HAP-1 (cell line): ENCODE data around the gene PALLD.

Experiments used
- DNase-seq, 2 experiments: peaks; one replicate each; pipeline ENCODE4 v3.0.0-alpha.2; 2016 to 2020; ENCODE audit warnings: low spot score in 2 of 2
- H3K27me3 ChIP-seq: fragments of 250-450 bp; sonication (Bioruptor Pico); 2 replicates; pipeline ENCODE4 v1.5.1; 2020; ENCODE audit warnings: low read depth, mild to moderate bottlenecking, moderate library complexity
- H3K36me3 ChIP-seq: fragments of 250-450 bp; sonication (Bioruptor Pico); replicated peaks from 2 replicates; pipeline ENCODE4 v1.5.1; 2020; ENCODE audit warnings: mild to moderate bottlenecking
- H3K4me1 ChIP-seq: fragments of 250-450 bp; sonication (Bioruptor Pico); 2 replicates; pipeline ENCODE4 v1.5.1; 2020; ENCODE audit warnings: mild to moderate bottlenecking
- H3K4me3 ChIP-seq: fragments of 250-450 bp; sonication (Bioruptor Pico); 2 replicates; pipeline ENCODE4 v1.5.1; 2020; ENCODE audit warnings: mild to moderate bottlenecking, moderate library complexity
- H3K9me3 ChIP-seq: fragments of 250-450 bp; sonication (Bioruptor Pico); 2 replicates; pipeline ENCODE4 v1.5.1; 2020; ENCODE audit warnings: mild to moderate bottlenecking, moderate library complexity
- in situ Hi-C: fragments of 300-500 bp; cut with MboI; formaldehyde crosslinking; loops from 3 replicates; pipeline ENCODE4 v1.14.3; 2020; ENCODE audit warnings: low sequenced_read_pairs, inconsistent platforms, mixed read lengths

PALLD gene

DNA sequence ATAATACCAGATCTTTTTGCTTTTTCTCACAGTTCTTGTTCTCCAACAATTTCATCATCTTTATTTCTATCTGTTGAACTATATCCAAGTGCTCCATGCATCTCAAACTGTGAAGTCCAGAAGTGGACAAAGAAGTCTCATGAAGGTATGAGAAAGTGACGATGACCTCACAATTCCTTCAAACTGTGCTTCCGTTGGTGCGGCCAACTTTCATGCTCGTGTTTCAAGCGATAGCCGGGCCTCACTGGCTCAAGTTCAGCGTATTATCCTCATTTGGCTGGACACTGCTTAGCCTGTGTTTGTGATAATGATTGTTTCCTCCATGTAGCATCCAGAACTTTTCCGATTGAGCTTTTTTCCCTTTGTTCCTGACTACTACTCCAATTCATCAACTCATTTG, 143.1 kb downstream of the PALLD start:
- Histone ChIP-seq H3K4me1 (no peaks in the 10 kb centered on the region), H3K4me3 (no peak overlapping the region), H3K36me3 (no peaks in the 10 kb centered on the region), H3K27me3 (no peaks in the 10 kb centered on the region), H3K9me3 (no peaks in the 10 kb centered on the region)
- in situ Hi-C loops, result no loop called here
- no peak for DNase-seq

DNA sequence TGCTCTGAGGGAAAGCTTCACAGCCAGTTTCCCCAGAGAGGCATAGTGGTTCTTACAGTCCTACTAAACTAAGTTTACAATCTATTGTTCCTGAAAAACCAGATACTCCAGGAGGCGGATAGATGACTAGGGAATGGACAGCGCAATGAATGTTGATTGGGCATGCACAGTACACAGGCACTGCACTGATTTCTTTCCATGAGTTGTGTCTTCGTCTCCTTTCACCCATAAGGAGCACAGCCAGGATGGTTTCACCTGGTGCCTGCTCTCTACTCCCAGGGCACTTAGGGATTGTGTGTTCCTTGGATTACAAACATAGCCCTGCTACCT, 144.9 kb downstream of the PALLD start:
- no peaks in the 10 kb centered on the region for H3K36me3 ChIP-seq
- no peak overlapping the region for H3K4me3 ChIP-seq
- no peak for DNase-seq
- H3K9me3 ChIP-seq, result no peaks in the 10 kb centered on the region
- no peaks in the 10 kb centered on the region for H3K27me3 ChIP-seq
- in situ Hi-C loops, result no loop called here
- no peaks in the 10 kb centered on the region for H3K4me1 ChIP-seq

DNA sequence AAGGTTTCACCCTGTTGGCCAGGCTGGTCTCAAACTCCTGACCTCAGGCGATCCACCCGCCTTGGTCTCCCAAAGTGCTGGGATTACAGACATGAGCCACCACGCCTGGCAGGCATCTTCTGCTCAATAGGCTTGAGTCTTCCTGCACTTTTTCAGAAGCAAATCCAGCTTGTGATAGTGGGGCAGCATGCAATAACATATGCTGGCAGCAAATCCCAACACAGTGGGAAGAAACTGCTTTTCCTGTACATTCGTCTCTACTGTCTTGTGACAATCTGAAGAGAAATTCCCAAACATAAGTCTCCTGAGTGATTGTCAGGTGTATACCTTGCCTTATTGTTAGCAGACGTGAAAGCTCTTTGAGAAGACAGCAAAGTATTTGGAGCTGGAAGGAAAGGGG, 145.7 kb downstream of the PALLD start:
- H3K4me3 ChIP-seq, result no peak overlapping the region
- no peaks in the 10 kb centered on the region for H3K27me3 ChIP-seq
- no peaks in the 10 kb centered on the region for H3K9me3 ChIP-seq
- in situ Hi-C loops, result no loop called here
- H3K4me1 ChIP-seq, result no peaks in the 10 kb centered on the region
- DNase-seq, result no peak
- no peaks in the 10 kb centered on the region for H3K36me3 ChIP-seq

GRCh38 chr4:168643111-168643795, 146.4 kb downstream of the PALLD start:
- Histone ChIP-seq H3K4me3 (no peak overlapping the region), H3K4me1 (no peaks in the 10 kb centered on the region), H3K27me3 (no peaks in the 10 kb centered on the region), H3K36me3 (no peaks in the 10 kb centered on the region), H3K9me3 (no peaks in the 10 kb centered on the region)
- in situ Hi-C loops, result no loop called here
- no peak for DNase-seq

- no peaks in the 10 kb centered on the region for H3K27me3 ChIP-seq
- no peaks in the 10 kb centered on the region for H3K4me1 ChIP-seq
- no peaks in the 10 kb centered on the region for H3K36me3 ChIP-seq
- in situ Hi-C loops, result no loop called here
- no peaks in the 10 kb centered on the region for H3K9me3 ChIP-seq
- no peak overlapping the region for H3K4me3 ChIP-seq
- no peak for DNase-seq
Observed at GRCh38 chr4:168643796-168644159, 146.9 kb downstream of the PALLD start.

GRCh38 chr4:168646001-168646768, 149.3 kb downstream of the PALLD start:
- peaks cover 4% of the 10 kb centered on the region for H3K4me1 ChIP-seq
- H3K4me3 ChIP-seq, result no peak overlapping the region
- no peaks in the 10 kb centered on the region for H3K36me3 ChIP-seq
- in situ Hi-C loops, result no loop called here
- H3K27me3 ChIP-seq, result no peaks in the 10 kb centered on the region
- no peak for DNase-seq
- no peaks in the 10 kb centered on the region for H3K9me3 ChIP-seq

DNA sequence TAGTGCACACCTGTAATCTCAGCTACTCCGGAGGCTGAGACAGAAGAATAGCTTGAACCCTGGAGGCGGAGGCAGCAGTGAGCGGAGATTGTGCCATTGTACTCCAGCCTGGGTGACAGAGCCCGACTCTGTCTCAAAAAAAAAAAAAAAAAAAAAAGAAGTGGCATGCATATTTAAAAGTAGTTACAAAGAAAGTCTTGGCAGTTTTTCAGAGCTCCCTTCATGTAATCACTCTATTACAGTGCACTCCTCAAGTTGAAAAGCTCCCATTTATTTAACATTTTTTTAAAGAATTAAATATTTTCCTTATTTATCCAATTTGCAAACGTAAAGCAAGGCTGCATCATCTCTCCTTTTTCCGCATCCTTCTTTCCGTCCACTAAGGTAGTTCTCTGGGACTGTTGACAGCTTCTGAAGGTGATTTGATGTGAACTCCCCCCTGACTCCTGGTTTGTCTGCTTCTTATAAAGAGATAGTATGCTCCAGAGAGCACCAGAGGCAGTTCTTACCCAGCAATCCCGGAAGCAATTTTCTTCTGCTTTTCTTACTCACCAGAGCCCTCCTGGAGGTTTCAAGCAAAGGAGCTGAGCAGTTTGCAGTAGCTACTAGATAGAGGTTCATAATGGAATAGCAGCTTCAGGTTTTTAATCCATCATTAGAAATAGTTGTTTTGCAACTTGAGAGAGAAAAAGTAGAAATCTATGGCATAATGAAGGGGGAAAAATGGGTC, 151.0 kb downstream of the PALLD start:
- Histone ChIP-seq H3K4me1 (peaks cover 14% of the 10 kb centered on the region), H3K9me3 (no peaks in the 10 kb centered on the region), H3K27me3 (no peaks in the 10 kb centered on the region), H3K4me3 (no peak overlapping the region), H3K36me3 (no peaks in the 10 kb centered on the region)
- in situ Hi-C loops, result no loop called here
- no peak for DNase-seq

DNA sequence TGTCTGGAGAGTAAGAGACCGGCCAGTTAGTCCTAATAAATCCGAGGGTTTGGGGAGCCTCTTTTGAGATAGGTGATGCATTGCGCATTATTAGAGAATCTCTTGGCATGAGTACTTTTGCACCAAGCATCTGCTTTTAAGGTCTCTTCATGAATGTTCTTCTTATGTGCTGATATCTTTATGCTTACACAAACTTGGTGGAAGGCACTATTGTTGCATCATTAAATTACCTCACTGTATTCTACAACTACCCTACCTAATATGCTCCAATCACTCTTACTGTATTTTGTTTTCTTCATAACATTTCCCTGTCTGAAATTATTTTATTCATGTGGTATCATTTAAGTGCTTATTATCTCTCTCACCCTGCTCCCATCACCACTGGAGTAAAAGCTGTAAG, 151.6 kb downstream of the PALLD start:
- no peak overlapping the region for H3K4me3 ChIP-seq
- H3K27me3 ChIP-seq, result no peaks in the 10 kb centered on the region
- peaks cover 14% of the 10 kb centered on the region for H3K4me1 ChIP-seq
- in situ Hi-C loops, result no loop called here
- no peaks in the 10 kb centered on the region for H3K36me3 ChIP-seq
- no peak for DNase-seq
- H3K9me3 ChIP-seq, result no peaks in the 10 kb centered on the region

- no peaks in the 10 kb centered on the region for H3K27me3 ChIP-seq
- no peak overlapping the region for H3K4me3 ChIP-seq
- no peak for DNase-seq
- no peaks in the 10 kb centered on the region for H3K9me3 ChIP-seq
- H3K36me3 ChIP-seq, result no peaks in the 10 kb centered on the region
- peaks cover 14% of the 10 kb centered on the region for H3K4me1 ChIP-seq
- in situ Hi-C loops, result no loop called here
Observed at GRCh38 chr4:168648929-168649328, 152.1 kb downstream of the PALLD start.

DNA sequence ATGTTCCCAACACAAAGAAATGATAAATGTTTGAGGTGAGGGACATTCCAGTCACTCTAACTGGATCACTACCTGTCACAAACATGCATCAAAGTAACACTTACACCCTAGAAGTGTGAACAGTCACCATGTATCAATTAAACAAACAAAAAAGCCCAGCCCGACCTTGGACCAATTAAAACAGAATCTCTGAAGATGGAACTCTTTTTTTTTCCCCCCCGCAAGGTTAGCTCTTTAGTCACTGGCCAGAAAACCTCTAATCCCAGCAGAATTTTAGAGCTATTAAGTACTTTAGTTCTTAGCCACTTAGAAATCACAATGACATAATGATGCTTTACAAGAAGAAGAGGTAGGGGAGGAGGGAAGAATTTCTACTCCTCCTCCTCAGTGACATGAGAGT, 154.5 kb downstream of the PALLD start:
- Histone ChIP-seq H3K4me3 (no peak overlapping the region), H3K27me3 (no peaks in the 10 kb centered on the region), H3K4me1 (peaks cover 26% of the 10 kb centered on the region), H3K9me3 (no peaks in the 10 kb centered on the region), H3K36me3 (no peaks in the 10 kb centered on the region)
- peak; percentile 29 to 82 for DNase-seq
- in situ Hi-C loops, result no loop called here

- Histone ChIP-seq H3K27me3 (no peaks in the 10 kb centered on the region), H3K36me3 (no peaks in the 10 kb centered on the region), H3K9me3 (no peaks in the 10 kb centered on the region), H3K4me3 (no peak overlapping the region), H3K4me1 (peaks cover 30% of the 10 kb centered on the region)
- DNase-seq, result no peak
- in situ Hi-C loops, result no loop called here
Observed at GRCh38 chr4:168651864-168652263, 155.0 kb downstream of the PALLD start.

GRCh38 chr4:168652755-168653154, 155.9 kb downstream of the PALLD start:
- peaks cover 30% of the 10 kb centered on the region for H3K4me1 ChIP-seq
- no peak for DNase-seq
- no peaks in the 10 kb centered on the region for H3K27me3 ChIP-seq
- H3K4me3 ChIP-seq, result no peak overlapping the region
- no peaks in the 10 kb centered on the region for H3K9me3 ChIP-seq
- in situ Hi-C loops, result no loop called here
- H3K36me3 ChIP-seq, result no peaks in the 10 kb centered on the region

- no peak for DNase-seq
- H3K4me3 ChIP-seq, result no peak overlapping the region
- H3K27me3 ChIP-seq, result no peaks in the 10 kb centered on the region
- H3K36me3 ChIP-seq, result no peaks in the 10 kb centered on the region
- peaks cover 30% of the 10 kb centered on the region for H3K4me1 ChIP-seq
- H3K9me3 ChIP-seq, result no peaks in the 10 kb centered on the region
- in situ Hi-C loops, result no loop called here
Observed at GRCh38 chr4:168654104-168654847, 157.4 kb downstream of the PALLD start.

GRCh38 chr4:168654848-168655174, 158.0 kb downstream of the PALLD start:
- Histone ChIP-seq H3K4me3 (no peak overlapping the region), H3K9me3 (no peaks in the 10 kb centered on the region), H3K36me3 (no peaks in the 10 kb centered on the region), H3K4me1 (peaks cover 30% of the 10 kb centered on the region), H3K27me3 (no peaks in the 10 kb centered on the region)
- in situ Hi-C loops, result no loop called here
- no peak for DNase-seq
